HG03139 (cell line): ENCODE results near the gene VSNL1.

Experiments
- ATAC-seq: cut with Tn5 transposase; IDR thresholded peaks from one replicate; pipeline ENCODE4 v1.9.1; 2021; ENCODE audit not compliant: unreplicated experiment

VSNL1 gene

GRCh38 chr2:17540093-17540812, at the start of gene VSNL1:
TSS of gene VSNL1 (plus strand) at chr2:17540696. CDS start at chr2:17592075, 51,379 bp downstream.
- no peak for ATAC-seq

GRCh38 chr2:17495590-17495989, 44.9 kb upstream of the VSNL1 start:
- ATAC-seq = no peak

- no peak for ATAC-seq
Measured at GRCh38 chr2:17497718-17498117, 42.8 kb upstream of the VSNL1 start.

DNA sequence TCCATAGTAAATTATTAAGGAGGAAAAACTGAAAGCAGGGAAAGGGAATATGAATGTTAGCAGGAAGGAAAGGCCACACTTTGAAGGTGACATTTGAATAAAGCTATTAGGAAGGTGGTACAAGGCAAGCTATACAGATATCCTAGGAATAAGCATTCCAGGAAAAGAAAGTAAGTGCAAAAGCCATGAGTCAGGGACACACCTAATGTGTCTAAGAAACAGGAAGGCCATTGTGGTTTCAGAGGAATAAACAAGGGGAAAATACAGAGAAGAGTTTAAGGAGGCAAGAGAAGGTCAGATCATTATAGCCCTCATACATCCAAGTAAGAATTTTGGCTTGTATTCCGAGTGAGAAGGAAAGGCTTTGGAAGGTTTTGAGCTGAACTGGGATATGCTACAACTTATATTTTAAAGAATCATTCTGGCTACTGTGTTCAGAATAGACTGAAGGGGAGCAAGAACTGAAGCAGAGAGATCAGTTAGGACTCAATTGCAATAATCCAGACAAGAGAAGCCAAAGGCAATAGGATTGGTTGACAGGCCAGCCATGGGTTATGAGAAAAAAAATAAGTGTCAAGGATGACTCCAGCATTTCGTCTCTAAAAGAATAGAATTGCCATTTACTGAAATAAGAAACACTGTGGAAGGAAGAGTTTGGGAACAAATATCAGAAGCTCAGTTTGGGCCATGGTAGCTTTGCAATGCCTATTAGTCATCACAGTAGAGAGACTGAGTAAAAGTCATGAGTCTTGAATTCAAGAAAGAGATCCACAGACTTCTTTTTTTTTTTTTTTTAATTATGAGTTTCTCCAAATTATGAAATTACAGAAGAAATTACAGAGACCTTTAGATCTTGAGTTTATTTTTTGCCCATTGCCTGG, 33.5 kb upstream of the VSNL1 start:
- ATAC-seq = no peak

DNA sequence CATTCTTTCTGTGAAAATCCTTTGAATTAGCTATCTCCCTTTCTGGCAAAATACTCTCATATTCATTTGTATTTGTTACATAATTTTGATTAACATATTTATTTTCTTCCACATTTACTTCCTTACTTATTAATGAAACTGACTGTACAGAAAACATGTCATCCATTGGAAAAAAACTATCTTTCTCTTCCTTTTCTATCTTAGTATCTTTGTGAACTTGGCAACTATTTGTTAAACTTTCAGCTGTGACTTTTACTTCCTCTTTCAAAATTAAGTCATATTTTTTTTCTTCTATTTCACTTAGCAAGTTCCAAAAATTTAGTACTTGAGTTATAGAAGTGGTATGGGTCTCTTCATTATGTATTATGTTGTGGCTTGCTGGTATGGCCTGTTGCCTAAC, 24.8 kb upstream of the VSNL1 start:
- ATAC-seq = peak; percentile 35

GRCh38 chr2:17517481-17518211, 22.9 kb upstream of the VSNL1 start:
- no peak for ATAC-seq

GRCh38 chr2:17518212-17519154, 22.0 kb upstream of the VSNL1 start, which contains the start of gene RAD51AP2:
TSS of gene RAD51AP2 (minus strand) at chr2:17518440. CDS start at chr2:17518415, 25 bp downstream.
- peak; percentile 78 for ATAC-seq

- ATAC-seq = no peak
Measured at GRCh38 chr2:17519486-17519885, 21.0 kb upstream of the VSNL1 start.

GRCh38 chr2:17520761-17521160, 19.7 kb upstream of the VSNL1 start:
- no peak for ATAC-seq

DNA sequence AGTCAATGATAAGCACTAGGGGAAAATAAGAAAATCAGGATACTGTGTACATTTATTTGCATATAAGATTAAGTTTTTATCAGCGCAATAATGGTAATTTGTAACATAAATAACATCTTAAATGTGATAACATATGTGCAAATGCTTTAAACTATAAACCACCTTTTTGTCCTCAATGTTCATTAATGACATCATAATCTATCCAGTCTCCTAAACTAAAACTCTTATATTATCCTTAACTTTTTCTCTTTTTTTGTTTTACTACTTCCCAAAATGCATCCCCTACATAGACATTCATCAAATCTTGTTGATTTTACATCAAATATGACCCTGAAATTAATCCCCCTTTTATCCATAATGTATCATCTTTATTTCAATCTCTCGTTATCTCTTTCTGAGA, 18.9 kb upstream of the VSNL1 start:
- no peak for ATAC-seq

GRCh38 chr2:17522303-17522702, 18.2 kb upstream of the VSNL1 start:
- no peak for ATAC-seq

GRCh38 chr2:17529771-17530170, 10.7 kb upstream of the VSNL1 start:
- no peak for ATAC-seq

GRCh38 chr2:17533546-17533945, 7.0 kb upstream of the VSNL1 start:
- no peak for ATAC-seq

DNA sequence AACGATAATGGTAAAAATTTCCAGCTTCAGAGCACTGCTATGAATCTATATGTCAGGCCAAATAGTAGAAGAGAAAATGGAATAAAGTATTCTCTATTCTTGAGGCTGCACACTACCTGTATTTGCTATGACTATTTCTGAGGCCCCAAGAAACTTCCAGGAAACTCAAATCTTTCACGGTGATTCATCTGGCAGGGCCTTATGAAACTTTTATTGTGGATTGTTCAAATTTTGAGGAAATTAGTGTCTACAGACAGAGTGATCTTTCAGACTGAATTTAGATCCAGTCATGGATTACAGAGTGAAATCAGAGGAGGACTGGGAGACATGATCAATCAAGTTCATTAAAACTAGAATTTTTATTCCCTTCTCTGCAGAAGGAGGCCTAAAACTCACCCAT, 4.1 kb upstream of the VSNL1 start:
- no peak for ATAC-seq

DNA sequence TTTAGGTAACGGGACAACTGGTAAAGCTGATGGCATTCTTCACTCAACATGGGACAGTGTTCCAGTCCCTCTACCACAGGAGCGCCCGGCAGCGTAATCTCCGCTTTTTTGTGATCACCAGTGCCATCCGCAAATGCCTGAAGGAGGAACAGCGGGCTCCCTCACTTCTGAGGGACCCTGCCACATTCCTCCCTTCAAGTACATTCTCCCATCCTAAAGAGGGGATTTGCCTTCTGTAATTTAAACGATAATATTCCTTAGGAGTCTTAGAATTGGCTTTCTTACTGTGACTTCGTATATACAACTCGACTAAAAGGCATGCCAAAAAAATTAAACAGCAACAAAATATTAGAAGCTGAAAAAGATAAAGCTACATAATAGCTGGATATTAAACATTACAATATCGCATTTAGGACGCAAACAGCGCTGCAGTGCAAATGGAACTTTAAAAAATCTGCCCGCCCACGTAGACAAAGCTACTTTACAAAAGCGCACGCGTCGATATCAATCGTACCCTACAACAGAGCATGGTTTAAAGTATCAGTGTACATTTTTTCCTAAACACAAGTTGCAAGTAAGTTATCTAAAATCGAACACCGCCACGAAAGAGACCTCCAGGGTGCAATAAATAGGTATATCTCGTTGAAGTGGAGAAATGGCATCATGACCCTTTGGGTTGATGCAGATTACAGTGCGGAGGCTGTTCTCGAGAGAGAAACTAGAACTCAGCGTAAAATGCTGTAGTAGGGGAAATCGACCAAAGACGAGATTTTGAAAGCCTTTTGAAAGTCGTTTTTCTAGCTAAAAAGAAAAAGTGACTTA, 2.3 kb upstream of the VSNL1 start:
- ATAC-seq = peak; percentile 23

GRCh38 chr2:17538844-17539554, 1.5 kb upstream of the VSNL1 start:
- ATAC-seq = peak; percentile 54

- no peak for ATAC-seq
Measured at GRCh38 chr2:17539611-17540092, 844 bp upstream of the VSNL1 start.

- no peak for ATAC-seq
Measured at GRCh38 chr2:17540813-17541530, 476 bp downstream of the VSNL1 start.
